Activated T-helper 17 cell treated with anti-CD3 and anti-CD28 coated beads, Interleukin-2, amount 50 U/mL, for 72 hours (primary cell): ENCODE results near the gene RGS4. TPM values are rescaled to one million over a fixed set of nuclear protein-coding genes. Genes with fewer than 3 reads are reported as not detected.

Experiments
- ATAC-seq: fragments of 150-1000 bp; cut with Tn5 transposase; replicated peaks from 2 replicates; pipeline ENCODE4 v1.10.0; 2021; ENCODE audit warnings: mild to moderate bottlenecking, moderate library complexity
- H3K27ac Mint-ChIP-seq: one replicate; pipeline ENCODE4 v1.8.0; 2022; ENCODE audit warnings: mixed read lengths
- H3K27me3 Mint-ChIP-seq: one replicate; pipeline ENCODE4 v1.8.0; 2022; ENCODE audit warnings: mixed read lengths
- H3K36me3 Mint-ChIP-seq: one replicate; pipeline ENCODE4 v1.8.0; 2022; ENCODE audit warnings: low read depth, mild to moderate bottlenecking, mixed read lengths
- H3K4me1 Mint-ChIP-seq: one replicate; pipeline ENCODE4 v1.8.0; 2022; ENCODE audit warnings: mixed read lengths
- H3K4me3 Mint-ChIP-seq: one replicate; pipeline ENCODE4 v1.8.0; 2022; ENCODE audit warnings: mild to moderate bottlenecking, mixed read lengths
- H3K9me3 Mint-ChIP-seq: one replicate; pipeline ENCODE4 v1.8.0; 2022; ENCODE audit warnings: mixed read lengths
- total RNA-seq, 2 donors: library from RNA; stranded (reverse); gene quantifications; one replicate each; pipeline ENCODE4 v1.2.3, GENCODE V29; 2022

Gene RGS4
- not detected for total RNA-seq

DNA sequence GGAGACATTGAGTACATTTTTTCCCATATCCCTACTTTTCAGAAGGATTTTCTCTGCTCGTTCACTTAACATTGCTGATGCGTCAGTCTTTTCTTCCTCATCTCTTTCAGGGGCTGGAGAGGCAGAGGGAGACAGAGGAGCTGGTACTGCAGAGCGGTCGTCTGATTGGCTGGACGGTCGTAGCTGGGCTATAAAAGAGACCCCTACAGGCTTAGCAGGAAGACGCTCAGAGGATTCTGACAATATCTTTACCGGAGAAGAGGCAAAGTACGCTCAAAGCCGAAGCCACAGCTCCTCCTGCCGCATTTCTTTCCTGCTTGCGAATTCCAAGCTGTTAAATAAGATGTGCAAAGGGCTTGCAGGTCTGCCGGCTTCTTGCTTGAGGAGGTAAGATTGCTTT lies at the start of gene RGS4:
TSS of gene RGS4 (plus strand) at position 220 of the 400 bp plus-strand sequence. CDS start at position 344, 124 bp downstream.
- Mint-ChIP-seq H3K4me3 (no peak within 1 kb of the TSS), H3K27me3 (peaks cover 57% of the 10 kb centered on the region), H3K4me1 (no peaks in the 10 kb centered on the region), H3K27ac (no peak within 1 kb of the TSS), H3K36me3 (no peaks in the 10 kb centered on the region), H3K9me3 (no peaks in the 10 kb centered on the region)
- no peak for ATAC-seq

GRCh38 chr1:163022129-163022528 lies 47.0 kb upstream of the RGS4 start:
- H3K36me3 Mint-ChIP-seq = no peaks in the 10 kb centered on the region
- H3K9me3 Mint-ChIP-seq = peaks cover 21% of the 10 kb centered on the region
- peaks cover 11% of the 10 kb centered on the region for H3K27me3 Mint-ChIP-seq
- no peak overlapping the region for H3K4me3 Mint-ChIP-seq
- H3K27ac Mint-ChIP-seq = no peak overlapping the region
- H3K4me1 Mint-ChIP-seq = no peaks in the 10 kb centered on the region
- no peak for ATAC-seq

- Mint-ChIP-seq H3K27me3 (peaks cover 20% of the 10 kb centered on the region), H3K4me3 (no peak overlapping the region), H3K36me3 (no peaks in the 10 kb centered on the region), H3K9me3 (peaks cover 11% of the 10 kb centered on the region), H3K27ac (no peak overlapping the region), H3K4me1 (no peaks in the 10 kb centered on the region)
- ATAC-seq = no peak
Observed at GRCh38 chr1:163027610-163028009, 41.6 kb upstream of the RGS4 start.

DNA sequence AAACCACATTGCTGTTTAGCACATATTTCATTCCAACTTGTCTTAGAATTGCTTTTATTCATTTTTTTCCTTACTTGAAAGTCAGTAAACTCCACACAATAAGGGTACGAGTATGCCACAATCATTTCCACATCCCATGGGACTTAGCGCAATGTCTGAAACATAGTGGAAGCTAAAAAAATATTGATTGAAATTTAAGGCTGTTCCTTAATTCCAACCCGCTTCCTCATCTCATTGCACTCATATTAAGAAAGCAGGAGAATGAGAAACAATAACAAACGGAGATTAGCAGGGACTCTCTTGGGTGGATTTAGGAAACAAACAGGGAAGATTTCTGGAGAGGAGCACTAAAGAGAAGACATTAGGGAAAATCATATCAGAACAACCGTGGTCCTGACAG lies 39.3 kb upstream of the RGS4 start:
- Mint-ChIP-seq H3K4me1 (no peaks in the 10 kb centered on the region), H3K4me3 (no peak overlapping the region), H3K27ac (no peak overlapping the region), H3K36me3 (no peaks in the 10 kb centered on the region), H3K9me3 (no peaks in the 10 kb centered on the region), H3K27me3 (peaks cover 27% of the 10 kb centered on the region)
- ATAC-seq = no peak

- no peak overlapping the region for H3K4me3 Mint-ChIP-seq
- H3K9me3 Mint-ChIP-seq = no peaks in the 10 kb centered on the region
- no peaks in the 10 kb centered on the region for H3K4me1 Mint-ChIP-seq
- H3K27ac Mint-ChIP-seq = no peak overlapping the region
- no peaks in the 10 kb centered on the region for H3K36me3 Mint-ChIP-seq
- ATAC-seq = no peak
- peaks cover 10% of the 10 kb centered on the region for H3K27me3 Mint-ChIP-seq
Observed at GRCh38 chr1:163035446-163036249, 33.5 kb upstream of the RGS4 start.

DNA sequence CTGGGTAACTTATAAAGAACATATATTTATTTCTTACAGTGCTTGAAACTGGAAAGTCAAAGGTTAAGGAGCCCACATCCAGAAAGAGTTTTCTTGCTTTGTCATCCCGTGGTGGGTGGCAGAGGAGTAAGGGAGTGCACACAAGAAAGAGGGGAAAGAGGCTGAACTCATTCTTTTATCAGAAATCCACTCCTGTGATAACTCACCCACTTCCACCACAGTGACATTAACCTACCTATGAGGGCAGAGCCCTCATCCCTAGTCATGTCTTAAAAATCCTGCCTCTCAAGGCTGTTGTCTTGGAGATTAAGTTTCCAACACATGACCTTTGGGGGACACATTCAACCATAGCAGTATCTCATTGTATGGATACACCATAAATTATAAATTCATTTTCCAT lies 32.5 kb upstream of the RGS4 start:
- H3K9me3 Mint-ChIP-seq = no peaks in the 10 kb centered on the region
- H3K36me3 Mint-ChIP-seq = no peaks in the 10 kb centered on the region
- H3K27ac Mint-ChIP-seq = no peak overlapping the region
- no peak for ATAC-seq
- H3K4me1 Mint-ChIP-seq = no peaks in the 10 kb centered on the region
- H3K4me3 Mint-ChIP-seq = no peak overlapping the region
- peaks cover 10% of the 10 kb centered on the region for H3K27me3 Mint-ChIP-seq

DNA sequence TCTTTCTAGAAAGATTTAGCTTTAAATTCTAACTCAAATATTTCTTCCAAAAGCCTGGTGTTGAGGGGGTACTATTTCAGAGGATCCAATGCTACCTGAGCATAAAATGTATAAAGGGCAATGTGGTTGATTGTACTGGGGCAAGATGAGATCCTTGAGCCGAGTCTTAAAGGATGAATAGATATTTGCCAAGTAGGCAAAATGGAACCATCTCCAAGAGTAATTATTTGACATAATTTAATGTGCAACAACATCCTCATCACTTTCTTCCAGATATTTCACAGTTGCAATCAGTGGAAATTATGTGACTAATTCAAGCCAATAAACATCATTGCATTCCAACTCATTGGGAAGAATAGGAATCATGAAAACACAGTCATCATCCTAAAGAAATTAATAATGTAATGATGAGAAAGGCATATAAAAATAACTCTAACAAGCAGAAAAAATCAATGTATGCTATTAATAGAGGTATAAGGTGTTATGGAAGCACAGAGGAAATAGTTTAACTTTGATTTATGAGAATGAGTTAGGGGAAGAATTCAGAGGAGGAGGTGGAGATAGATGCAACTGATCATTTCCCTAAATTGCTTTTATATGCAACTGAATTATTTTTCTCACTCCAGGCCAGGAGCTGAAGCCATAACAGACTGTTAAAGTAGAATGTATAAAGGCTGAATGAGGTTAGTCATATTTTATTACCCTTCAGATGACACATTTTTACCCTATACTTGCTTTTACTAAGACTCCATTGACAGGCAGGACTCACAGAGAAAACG lies 30.0 kb upstream of the RGS4 start:
- Mint-ChIP-seq H3K4me1 (no peaks in the 10 kb centered on the region), H3K9me3 (no peaks in the 10 kb centered on the region), H3K27ac (no peak overlapping the region), H3K36me3 (no peaks in the 10 kb centered on the region), H3K27me3 (peaks cover 3% of the 10 kb centered on the region), H3K4me3 (no peak overlapping the region)
- ATAC-seq = no peak

GRCh38 chr1:163039707-163040093 lies 29.5 kb upstream of the RGS4 start:
- no peak overlapping the region for H3K4me3 Mint-ChIP-seq
- H3K9me3 Mint-ChIP-seq = no peaks in the 10 kb centered on the region
- H3K27ac Mint-ChIP-seq = no peak overlapping the region
- no peak for ATAC-seq
- H3K27me3 Mint-ChIP-seq = peaks cover 6% of the 10 kb centered on the region
- no peaks in the 10 kb centered on the region for H3K4me1 Mint-ChIP-seq
- H3K36me3 Mint-ChIP-seq = no peaks in the 10 kb centered on the region

DNA sequence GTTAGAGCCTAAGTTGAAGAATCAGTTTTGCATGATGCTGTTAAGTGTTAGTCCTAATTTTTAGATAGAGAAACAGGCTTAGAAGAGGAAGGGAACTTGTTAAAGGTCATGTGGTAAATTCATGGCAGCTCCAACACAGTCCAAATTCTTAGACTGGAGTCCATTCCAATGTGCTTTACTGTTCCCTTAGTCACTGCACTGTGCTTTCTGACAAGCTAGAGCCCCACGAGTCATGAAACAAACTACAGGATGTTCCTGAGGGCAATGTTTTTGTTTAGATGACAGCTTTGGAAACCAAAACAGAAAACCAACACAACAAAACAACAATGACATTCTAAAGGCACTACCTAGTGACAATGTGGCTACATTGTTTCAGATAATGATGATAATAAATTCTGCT lies 23.1 kb upstream of the RGS4 start:
- Mint-ChIP-seq H3K4me1 (no peaks in the 10 kb centered on the region), H3K27me3 (peaks cover 12% of the 10 kb centered on the region), H3K27ac (no peak overlapping the region), H3K4me3 (no peak overlapping the region), H3K36me3 (no peaks in the 10 kb centered on the region), H3K9me3 (no peaks in the 10 kb centered on the region)
- ATAC-seq = no peak

GRCh38 chr1:163047951-163048659 lies 21.1 kb upstream of the RGS4 start:
- peaks cover 12% of the 10 kb centered on the region for H3K27me3 Mint-ChIP-seq
- H3K27ac Mint-ChIP-seq = no peak overlapping the region
- no peaks in the 10 kb centered on the region for H3K36me3 Mint-ChIP-seq
- no peaks in the 10 kb centered on the region for H3K9me3 Mint-ChIP-seq
- H3K4me3 Mint-ChIP-seq = no peak overlapping the region
- no peaks in the 10 kb centered on the region for H3K4me1 Mint-ChIP-seq
- ATAC-seq = no peak

- no peak for ATAC-seq
- H3K9me3 Mint-ChIP-seq = peaks cover 5% of the 10 kb centered on the region
- peaks cover 19% of the 10 kb centered on the region for H3K27me3 Mint-ChIP-seq
- no peak overlapping the region for H3K4me3 Mint-ChIP-seq
- no peak overlapping the region for H3K27ac Mint-ChIP-seq
- H3K36me3 Mint-ChIP-seq = no peaks in the 10 kb centered on the region
- H3K4me1 Mint-ChIP-seq = no peaks in the 10 kb centered on the region
Observed at GRCh38 chr1:163048869-163049268, 20.3 kb upstream of the RGS4 start.

DNA sequence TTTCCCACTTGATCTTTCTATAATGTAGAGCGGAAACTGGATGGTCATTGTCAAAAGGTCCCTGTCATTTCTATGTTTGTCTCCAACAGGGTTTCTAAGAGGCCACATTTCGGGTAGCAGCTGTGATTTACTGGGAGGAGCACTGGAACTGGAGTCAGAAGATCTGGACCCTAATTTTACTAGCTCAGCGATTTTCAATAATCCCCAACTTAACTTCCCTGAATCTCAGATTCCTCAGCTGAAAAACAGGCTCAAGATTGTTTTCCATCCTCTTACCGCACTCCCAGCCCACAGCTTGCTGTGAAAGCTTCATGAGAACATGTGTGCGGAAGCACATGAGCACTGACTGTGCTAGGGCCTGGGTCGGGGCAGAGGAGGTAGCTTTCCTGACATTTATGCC lies 19.9 kb upstream of the RGS4 start:
- Mint-ChIP-seq H3K27me3 (peaks cover 19% of the 10 kb centered on the region), H3K36me3 (no peaks in the 10 kb centered on the region), H3K4me3 (no peak overlapping the region), H3K9me3 (peaks cover 5% of the 10 kb centered on the region), H3K4me1 (no peaks in the 10 kb centered on the region), H3K27ac (no peak overlapping the region)
- ATAC-seq = no peak

GRCh38 chr1:163050496-163050895 lies 18.7 kb upstream of the RGS4 start:
- Mint-ChIP-seq H3K9me3 (peaks cover 5% of the 10 kb centered on the region), H3K27ac (no peak overlapping the region), H3K4me1 (no peaks in the 10 kb centered on the region), H3K36me3 (no peaks in the 10 kb centered on the region), H3K4me3 (no peak overlapping the region), H3K27me3 (peaks cover 16% of the 10 kb centered on the region)
- no peak for ATAC-seq

DNA sequence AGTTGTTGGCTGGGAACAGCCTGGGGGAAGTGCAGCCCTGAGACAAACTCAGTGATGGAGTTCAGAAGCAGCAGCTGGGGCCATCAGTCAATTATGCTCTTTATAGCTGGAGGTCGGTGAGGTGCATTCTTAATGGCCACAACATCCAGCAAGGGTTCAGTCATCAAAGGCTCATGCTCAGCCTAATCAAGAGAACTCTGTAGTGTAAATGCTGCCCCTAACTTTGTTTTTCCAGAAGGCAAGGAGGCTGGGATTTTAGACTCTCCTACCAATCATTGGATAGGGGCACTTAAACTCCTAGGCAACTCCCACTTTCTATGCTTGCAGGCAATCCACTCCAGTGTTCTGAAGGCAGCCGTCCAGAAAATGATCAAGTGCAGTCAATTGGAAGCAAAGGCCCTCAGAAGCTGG lies 15.0 kb upstream of the RGS4 start:
- ATAC-seq = no peak
- H3K9me3 Mint-ChIP-seq = peaks cover 5% of the 10 kb centered on the region
- no peak overlapping the region for H3K4me3 Mint-ChIP-seq
- no peaks in the 10 kb centered on the region for H3K36me3 Mint-ChIP-seq
- H3K4me1 Mint-ChIP-seq = no peaks in the 10 kb centered on the region
- no peak overlapping the region for H3K27ac Mint-ChIP-seq
- H3K27me3 Mint-ChIP-seq = peaks cover 9% of the 10 kb centered on the region

DNA sequence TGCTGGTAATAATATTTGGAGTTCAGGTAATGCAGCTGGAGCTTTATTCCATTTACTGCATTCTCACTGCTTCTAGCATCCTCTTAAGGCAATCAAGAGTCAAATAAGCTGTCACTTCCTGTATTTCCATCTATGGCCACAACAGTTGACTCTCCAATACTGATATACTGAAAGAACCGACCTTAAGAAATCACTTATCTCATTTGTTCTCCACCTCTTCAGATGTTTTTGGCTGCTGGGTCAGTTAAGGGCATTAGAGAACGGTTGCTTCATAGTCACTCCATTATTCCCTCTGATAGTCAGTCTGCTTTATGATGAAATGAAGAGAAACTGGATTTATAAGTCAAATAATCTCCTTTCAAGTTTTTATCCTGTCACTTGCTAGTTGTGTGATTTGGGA lies 14.2 kb upstream of the RGS4 start:
- Mint-ChIP-seq H3K4me1 (no peaks in the 10 kb centered on the region), H3K27me3 (peaks cover 7% of the 10 kb centered on the region), H3K4me3 (no peak overlapping the region), H3K36me3 (no peaks in the 10 kb centered on the region), H3K9me3 (peaks cover 5% of the 10 kb centered on the region), H3K27ac (no peak overlapping the region)
- no peak for ATAC-seq
